Osteocyte (in vitro differentiated cells): ENCODE measurements around the gene AOPEP. TPM values are rescaled to one million over a fixed set of nuclear protein-coding genes. Genes with fewer than 3 reads are reported as not detected.
"Not testable (repeated sequence)": the region's sequence is repeated elsewhere in the genome, so short reads cannot be mapped to it uniquely, and the experiment has no call there.

ENCODE experiments used
- DNase-seq: peaks from one replicate; pipeline ENCODE4 v3.0.0; 2021; ENCODE audit warnings: mixed read lengths; ENCODE audit not compliant: unreplicated experiment; ENCODE audit errors: extremely low spot score
- H3K27ac Mint-ChIP-seq: one replicate; pipeline ENCODE4 v1.8.0; 2021; ENCODE audit warnings: mild to moderate bottlenecking, mixed read lengths; ENCODE audit not compliant: unreplicated experiment
- H3K27me3 Mint-ChIP-seq: one replicate; pipeline ENCODE4 v1.8.0; 2021; ENCODE audit warnings: mixed read lengths; ENCODE audit not compliant: unreplicated experiment
- H3K36me3 Mint-ChIP-seq: one replicate; pipeline ENCODE4 v1.8.0; 2021; ENCODE audit warnings: mixed read lengths; ENCODE audit not compliant: unreplicated experiment
- H3K4me1 Mint-ChIP-seq: one replicate; pipeline ENCODE4 v1.8.0; 2021; ENCODE audit warnings: mixed read lengths; ENCODE audit not compliant: unreplicated experiment
- H3K4me3 Mint-ChIP-seq: one replicate; pipeline ENCODE4 v1.8.0; 2021; ENCODE audit warnings: mild to moderate bottlenecking, moderate library complexity, mixed read lengths; ENCODE audit not compliant: unreplicated experiment
- H3K9me3 Mint-ChIP-seq: one replicate; pipeline ENCODE4 v1.8.0; 2021; ENCODE audit warnings: mixed read lengths; ENCODE audit not compliant: unreplicated experiment
- CTCF ChIP-seq: fragments of 200-600 bp; sonication (generic); IDR thresholded peaks from 2 replicates; pipeline ENCODE4 v1.5.0; 2021; ENCODE audit warnings: antibody characterized with exemption, mild to moderate bottlenecking, moderate library complexity
- total RNA-seq: library from RNA; stranded (reverse); gene quantifications from 2 replicates; pipeline ENCODE4 v1.2.1, GENCODE V29; 2021

AOPEP gene
- total RNA-seq, 1 donor from 2014 or later: 108 TPM

- Mint-ChIP-seq H3K27ac (peak overlapping the region; percentile 95), H3K27me3 (no peaks in the 10 kb centered on the region), H3K4me1 (peaks cover 60% of the 10 kb centered on the region), H3K9me3 (no peaks in the 10 kb centered on the region), H3K4me3 (no peak overlapping the region), H3K36me3 (peaks cover 12% of the 10 kb centered on the region)
- no peak for DNase-seq
- TF ChIP-seq CTCF: no peak
Measured at GRCh38 chr9:94935396-94935795, 208.9 kb downstream of the AOPEP start.

- DNase-seq: no peak
- Mint-ChIP-seq H3K4me1 (peaks cover 66% of the 10 kb centered on the region), H3K27me3 (no peaks in the 10 kb centered on the region), H3K27ac (peak overlapping the region; percentile 95), H3K4me3 (no peak overlapping the region), H3K9me3 (no peaks in the 10 kb centered on the region), H3K36me3 (peaks cover 12% of the 10 kb centered on the region)
- no peak for TF ChIP-seq CTCF
Measured at GRCh38 chr9:94936419-94936818, 209.9 kb downstream of the AOPEP start.

- Mint-ChIP-seq H3K27ac (peak overlapping the region; percentile 95), H3K9me3 (no peaks in the 10 kb centered on the region), H3K27me3 (no peaks in the 10 kb centered on the region), H3K4me1 (peaks cover 67% of the 10 kb centered on the region), H3K36me3 (peaks cover 8% of the 10 kb centered on the region), H3K4me3 (no peak overlapping the region)
- no peak for TF ChIP-seq CTCF
- no peak for DNase-seq
Measured at GRCh38 chr9:94937214-94937903, 210.9 kb downstream of the AOPEP start.

- no peaks in the 10 kb centered on the region for H3K27me3 Mint-ChIP-seq
- H3K4me3 Mint-ChIP-seq: no peak overlapping the region
- H3K27ac Mint-ChIP-seq: peak overlapping the region; percentile 95
- H3K36me3 Mint-ChIP-seq: peaks cover 11% of the 10 kb centered on the region
- DNase-seq: no peak
- H3K9me3 Mint-ChIP-seq: no peaks in the 10 kb centered on the region
- no peak for TF ChIP-seq CTCF
- H3K4me1 Mint-ChIP-seq: peaks cover 61% of the 10 kb centered on the region
Measured at GRCh38 chr9:94938384-94938783, 211.9 kb downstream of the AOPEP start.

GRCh38 chr9:94940296-94940695 is 213.8 kb downstream of the AOPEP start:
- H3K27me3 Mint-ChIP-seq, H3K27ac Mint-ChIP-seq, DNase-seq, H3K4me3 Mint-ChIP-seq, H3K9me3 Mint-ChIP-seq: not testable (repeated sequence)
- peaks cover 62% of the 10 kb centered on the region for H3K4me1 Mint-ChIP-seq
- H3K36me3 Mint-ChIP-seq: peaks cover 11% of the 10 kb centered on the region
